ENCODE data around the gene CRYBB1. TPM values are rescaled to one million over a fixed set of nuclear protein-coding genes. Genes with fewer than 3 reads are reported as not detected.

The CRYBB1 gene
- total RNA-seq, 1 experiment from 2014 or later, result not detected

DNA sequence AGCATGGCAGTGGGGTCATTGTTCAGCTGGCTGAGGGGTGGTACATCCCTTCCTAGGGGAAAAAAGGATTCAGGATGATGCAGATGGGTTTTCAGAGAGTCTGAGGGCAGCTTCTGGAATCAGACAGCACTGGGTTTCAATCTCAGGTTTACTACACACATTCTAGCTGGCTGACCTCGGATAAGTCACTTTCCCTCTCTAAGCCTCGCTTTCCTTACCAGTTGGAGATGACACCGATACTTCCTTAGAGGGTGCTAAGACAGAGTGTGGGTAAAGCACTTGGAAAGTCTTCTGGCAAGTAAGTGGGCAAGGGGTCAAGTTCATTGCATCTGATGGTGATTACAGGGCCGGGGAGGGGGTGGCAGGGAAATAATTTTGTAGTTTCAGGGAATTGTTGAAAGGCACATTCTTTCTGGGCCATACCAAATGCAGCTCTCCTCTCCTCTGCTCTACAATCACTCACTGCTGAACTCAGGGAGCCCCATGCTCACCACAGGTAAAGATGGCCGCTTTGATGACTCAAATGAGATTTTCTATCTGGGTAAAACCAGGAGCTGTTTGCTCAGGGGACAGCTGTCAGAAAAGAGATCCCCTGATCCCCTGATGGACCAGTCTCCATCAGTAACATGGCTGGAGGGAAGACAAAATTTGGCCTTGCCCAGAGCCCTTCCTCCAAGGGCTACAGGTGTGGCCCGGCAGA, 33.0 kb upstream of the CRYBB1 start:
- Histone ChIP-seq H3K27ac (ENCODE audit: low read length) (no peak overlapping the region), H3K4me1 (ENCODE audit: control insufficient read depth, insufficient read depth, low read length) (no peaks in the 10 kb centered on the region), H3K36me3 (ENCODE audit: control insufficient read depth, insufficient read depth, low read length) (no peaks in the 10 kb centered on the region), H3K9me3 (ENCODE audit: control insufficient read depth, insufficient read depth, low read depth, low read length) (no peaks in the 10 kb centered on the region), H3K27me3 (ENCODE audit: control insufficient read depth, insufficient read depth, low read length) (peaks cover 6% of the 10 kb centered on the region), H3K4me3 (ENCODE audit: low read depth in 2 of 2, low read length in 2 of 2) (no peak overlapping the region)
- no peak for ATAC-seq
- CTCF ChIA-PET, result no interaction called here
- intact Hi-C loops (cut with micrococcal nuclease; ENCODE audit: unreplicated experiment), result no loop called here
- in situ Hi-C loops (cut with HindIII; ENCODE audit: low pct_unique_long_range_greater_than_20kb, low sequenced_read_pairs), result no loop called here
- POLR2A ChIA-PET, result no interaction called here
- no peak for DNase-seq (ENCODE audit: low read depth, low spot score)
- TF ChIP-seq SIN3A (IDR thresholded peaks at IDR 0.05; ENCODE audit: borderline replicate concordance, insufficient read depth, low read depth, low read length), result no peak
- TF ChIP-seq REST (IDR thresholded peaks at IDR 0.05; ENCODE audit: insufficient read depth in 1 of 2, low read depth in 2 of 2, low read length in 1 of 2), result no peak
- TF ChIP-seq TCF7L2 (IDR thresholded peaks at IDR 0.05; ENCODE audit: low read depth, low read length), result no peak
- BruUV-seq (replicated peaks), result no TSS peak

- no peak for ATAC-seq
- no TSS peak for BruUV-seq (replicated peaks)
- H3K27me3 ChIP-seq (ENCODE audit: control insufficient read depth, insufficient read depth, low read length), result peaks cover 7% of the 10 kb centered on the region
- intact Hi-C loops (cut with micrococcal nuclease; ENCODE audit: unreplicated experiment), result no loop called here
- no peak for DNase-seq (ENCODE audit: low read depth, low spot score)
- H3K4me1 ChIP-seq (ENCODE audit: control insufficient read depth, insufficient read depth, low read length), result no peaks in the 10 kb centered on the region; the same call in 1 of the 2 replicates
- H3K4me3 ChIP-seq (ENCODE audit: low read depth in 2 of 2, low read length in 2 of 2), result no peak overlapping the region
- ChIA-PET CTCF (no interaction called here), POLR2A (no interaction called here)
- TF ChIP-seq SIN3A (IDR thresholded peaks at IDR 0.05; ENCODE audit: borderline replicate concordance, insufficient read depth, low read depth, low read length), result no peak
- TF ChIP-seq REST (IDR thresholded peaks at IDR 0.05; ENCODE audit: insufficient read depth in 1 of 2, low read depth in 2 of 2, low read length in 1 of 2), result no peak
- no peak for TF ChIP-seq TCF7L2 (IDR thresholded peaks at IDR 0.05; ENCODE audit: low read depth, low read length)
- TF ChIP-seq POLR2AphosphoS5 (IDR thresholded peaks at IDR 0.05; ENCODE audit: low read depth, low read length), result no peak
- no peak for TF ChIP-seq CTCF (IDR thresholded peaks at IDR 0.05)
- H3K36me3 ChIP-seq (ENCODE audit: control insufficient read depth, insufficient read depth, low read length), result no peaks in the 10 kb centered on the region
- in situ Hi-C loops (cut with HindIII; ENCODE audit: low pct_unique_long_range_greater_than_20kb, low sequenced_read_pairs), result no loop called here
- no peaks in the 10 kb centered on the region for H3K9me3 ChIP-seq (ENCODE audit: control insufficient read depth, insufficient read depth, low read depth, low read length)
- H3K27ac ChIP-seq (ENCODE audit: low read length), result no peak overlapping the region
Measured at GRCh38 chr22:26648528-26649388, 30.9 kb upstream of the CRYBB1 start.

Data from Panc1 (cell line).